Transverse colon (tissue), 4 donors: ENCODE measurements around the gene CD320.

Experiments
- EP300 ChIP-seq: sonication (generic); formaldehyde crosslinking; IDR thresholded peaks from one replicate; pipeline ENCODE4 v1.6.1; 2017; ENCODE audit warnings: antibody characterized with exemption, low read depth
- POLR2A ChIP-seq: fragments of 450-650 bp; IDR thresholded peaks from one replicate; pipeline ENCODE4 v1.6.1; 2016; ENCODE audit warnings: antibody characterized with exemption, mild to moderate bottlenecking, moderate library complexity
- POLR2AphosphoS5 ChIP-seq, 3 donors: sonication (generic); formaldehyde crosslinking; IDR thresholded peaks; one replicate each; pipeline ENCODE4 v1.6.1; 2016; ENCODE audit warnings: antibody characterized with exemption in 3 of 3
- TF ChIP-seq, protein P1 (sequence below), 5 experiments: fragments of 200-600 bp in 3 of 5; fragments of 450-650 bp in 2 of 5; sonication (generic) in 3 of 5; IDR thresholded peaks; 1 replicate in 2 of 5; 2 replicates in 3 of 5; pipeline ENCODE4 v1.5.1; 2016 to 2017; ENCODE audit warnings: antibody characterized with exemption in 5 of 5, inconsistent platforms in 3 of 5, mild to moderate bottlenecking in 2 of 5, moderate library complexity in 1 of 5

DNA sequence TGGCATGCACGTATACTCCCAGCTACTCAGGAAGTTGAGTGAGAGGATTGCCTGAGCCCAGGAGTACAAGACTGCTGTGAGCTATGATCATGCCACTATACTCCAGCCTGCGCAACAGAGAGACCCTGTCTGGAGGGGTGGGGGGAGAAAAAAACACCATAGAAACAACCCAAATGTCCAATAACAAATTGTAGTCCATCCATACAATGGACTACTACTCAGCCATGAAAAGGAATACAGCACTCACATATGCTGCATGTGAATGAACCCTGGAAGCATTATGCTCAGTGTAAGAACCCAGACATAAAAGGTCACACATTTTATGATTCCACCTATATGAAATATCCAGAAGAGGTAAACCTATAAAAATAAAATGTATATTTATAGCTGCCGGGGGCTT, 42.3 kb downstream of the CD320 start:
- TF ChIP-seq, protein P1, sequence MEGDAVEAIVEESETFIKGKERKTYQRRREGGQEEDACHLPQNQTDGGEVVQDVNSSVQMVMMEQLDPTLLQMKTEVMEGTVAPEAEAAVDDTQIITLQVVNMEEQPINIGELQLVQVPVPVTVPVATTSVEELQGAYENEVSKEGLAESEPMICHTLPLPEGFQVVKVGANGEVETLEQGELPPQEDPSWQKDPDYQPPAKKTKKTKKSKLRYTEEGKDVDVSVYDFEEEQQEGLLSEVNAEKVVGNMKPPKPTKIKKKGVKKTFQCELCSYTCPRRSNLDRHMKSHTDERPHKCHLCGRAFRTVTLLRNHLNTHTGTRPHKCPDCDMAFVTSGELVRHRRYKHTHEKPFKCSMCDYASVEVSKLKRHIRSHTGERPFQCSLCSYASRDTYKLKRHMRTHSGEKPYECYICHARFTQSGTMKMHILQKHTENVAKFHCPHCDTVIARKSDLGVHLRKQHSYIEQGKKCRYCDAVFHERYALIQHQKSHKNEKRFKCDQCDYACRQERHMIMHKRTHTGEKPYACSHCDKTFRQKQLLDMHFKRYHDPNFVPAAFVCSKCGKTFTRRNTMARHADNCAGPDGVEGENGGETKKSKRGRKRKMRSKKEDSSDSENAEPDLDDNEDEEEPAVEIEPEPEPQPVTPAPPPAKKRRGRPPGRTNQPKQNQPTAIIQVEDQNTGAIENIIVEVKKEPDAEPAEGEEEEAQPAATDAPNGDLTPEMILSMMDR (IDR thresholded peaks at IDR 0.05) = no peak
- no peak for TF ChIP-seq EP300
- TF ChIP-seq POLR2AphosphoS5 (IDR thresholded peaks at IDR 0.05) = no peak
- no peak for TF ChIP-seq POLR2A
